Panc1 (cell line): ENCODE data around the gene CDRT4. TPM values are rescaled to one million over a fixed set of nuclear protein-coding genes. Genes with fewer than 3 reads are reported as not detected.

ENCODE experiments used
- ATAC-seq: fragments of 200-7000 bp; cut with Tn5 transposase; 2 replicates; pipeline ENCODE4 v1.9.1; 2020; ENCODE audit warnings: mild to moderate bottlenecking, moderate library complexity
- BruUV-seq: library from RNA; stranded (reverse); fragments of 400-500 nt; replicated peaks from 2 replicates; lab custom pipeline; 2021; lab: Mats Ljungman, UMichigan
- CTCF ChIA-PET: fragments of 300-600 bp; sonication (Branson Sonifier 250); formaldehyde crosslinking; loops from one replicate; lab custom pipeline; 2022; ENCODE audit warnings: antibody characterized with exemption; lab: Charles Lee
- POLR2A ChIA-PET: fragments of 300-600 bp; sonication (Branson Sonifier 250); formaldehyde crosslinking; loops from one replicate; lab custom pipeline; 2022; ENCODE audit warnings: antibody characterized with exemption; lab: Charles Lee
- DNase-seq: peaks from one replicate; pipeline ENCODE4 v3.0.0-alpha.2; 2010; ENCODE audit warnings: low read depth, low spot score
- H3K27ac ChIP-seq: 2 replicates; pipeline ENCODE4 v1.5.1; 2011; ENCODE audit warnings: mild to moderate bottlenecking, low read length, inconsistent platforms
- H3K27me3 ChIP-seq: fragments of 200-500 bp; sonication (Bioruptor generic); 2 replicates; pipeline ENCODE4 v1.6.0; 2014; ENCODE audit warnings: low read length, inconsistent platforms; ENCODE audit not compliant: control insufficient read depth, insufficient read depth
- H3K36me3 ChIP-seq: fragments of 200-500 bp; sonication (Bioruptor generic); 2 replicates; pipeline ENCODE4 v1.5.1; 2014; ENCODE audit warnings: inconsistent platforms, mild to moderate bottlenecking, low read length, moderate library complexity; ENCODE audit not compliant: control insufficient read depth, insufficient read depth
- H3K4me1 ChIP-seq: 2 replicates; pipeline ENCODE4 v1.5.1; 2011; ENCODE audit warnings: inconsistent platforms, mild to moderate bottlenecking, low read length, moderate library complexity; ENCODE audit not compliant: control insufficient read depth, insufficient read depth
- H3K4me3 ChIP-seq, 2 experiments: 2 replicates each; pipeline ENCODE4 v1.5.1; 2011 to 2012; ENCODE audit warnings: low read depth in 2 of 2, low read length in 2 of 2, mild to moderate bottlenecking in 2 of 2, inconsistent platforms in 1 of 2, moderate library complexity in 1 of 2
- H3K9me3 ChIP-seq: fragments of 200-500 bp; sonication (Bioruptor generic); 2 replicates; pipeline ENCODE4 v1.5.1; 2014; ENCODE audit warnings: low read depth, mild to moderate bottlenecking, inconsistent platforms, low read length, moderate library complexity; ENCODE audit not compliant: control insufficient read depth, insufficient read depth
- CTCF ChIP-seq: fragments of 450-650 bp; IDR thresholded peaks from 2 replicates; pipeline ENCODE4 v1.5.1; 2017; ENCODE audit warnings: mild to moderate bottlenecking
- POLR2AphosphoS5 ChIP-seq: IDR thresholded peaks from 2 replicates; pipeline ENCODE4 v1.6.1; 2012; ENCODE audit warnings: mild to moderate bottlenecking, low read depth, low read length, moderate library complexity
- REST ChIP-seq, 2 experiments: IDR thresholded peaks; 2 replicates each; pipeline ENCODE4 v1.6.1; 2011 to 2012; ENCODE audit warnings: low read depth in 2 of 2, control low read depth in 1 of 2, low read length in 1 of 2, mild to moderate bottlenecking in 1 of 2, moderate library complexity in 1 of 2; ENCODE audit not compliant: insufficient read depth in 1 of 2
- SIN3A ChIP-seq: IDR thresholded peaks from 2 replicates; pipeline ENCODE4 v1.6.1; 2012; ENCODE audit warnings: low read depth, mild to moderate bottlenecking, low read length, moderate library complexity, borderline replicate concordance; ENCODE audit not compliant: insufficient read depth
- TCF7L2 ChIP-seq: IDR thresholded peaks from 2 replicates; pipeline ENCODE4 v1.6.1; 2011; ENCODE audit warnings: mild to moderate bottlenecking, low read depth, low read length, inconsistent platforms
- in situ Hi-C: cut with HindIII; loops from 2 replicates; pipeline ENCODE4 v1.10.0; 2016; ENCODE audit warnings: low sequenced_read_pairs, low pct_unique_long_range_greater_than_20kb
- intact Hi-C: fragments of 100-400 bp; cut with micrococcal nuclease; formaldehyde crosslinking; loops from one replicate; pipeline ENCODE4 v1.10.0; 2022; ENCODE audit not compliant: unreplicated experiment
- total RNA-seq: library from RNA; stranded (reverse); gene quantifications from one replicate; pipeline ENCODE4 v1.2.1, GENCODE V29; 2021; ENCODE audit not compliant: unreplicated experiment

Gene CDRT4
- total RNA-seq, 1 experiment from 2014 or later: 2.8 TPM

- no peaks in the 10 kb centered on the region for H3K9me3 ChIP-seq
- CTCF ChIA-PET: no interaction called here
- no TSS peak for BruUV-seq
- no peaks in the 10 kb centered on the region for H3K36me3 ChIP-seq
- no peaks in the 10 kb centered on the region for H3K4me1 ChIP-seq
- in situ Hi-C loops: no loop called here
- POLR2A ChIA-PET: no interaction called here
- no peak for ATAC-seq
- TF ChIP-seq TCF7L2 (no peak), CTCF (no peak)
- H3K27ac ChIP-seq: no peak overlapping the region
- intact Hi-C loops: no loop called here
- DNase-seq: no peak
- no peaks in the 10 kb centered on the region for H3K27me3 ChIP-seq
- no peak overlapping the region for H3K4me3 ChIP-seq
Observed at GRCh38 chr17:15406081-15406480, 61.3 kb downstream of the CDRT4 start.

GRCh38 chr17:15405058-15405415 lies 62.4 kb downstream of the CDRT4 start:
- POLR2A ChIA-PET: no interaction called here
- in situ Hi-C loops: no loop called here

More at GRCh38 chr17:15405058-15405415, 62.4 kb downstream of the CDRT4 start:
- H3K27me3 ChIP-seq: no peaks in the 10 kb centered on the region
- CTCF ChIA-PET: no interaction called here
- H3K4me1 ChIP-seq: no peaks in the 10 kb centered on the region
- no peaks in the 10 kb centered on the region for H3K9me3 ChIP-seq
- DNase-seq (no peak), ATAC-seq (no peak)
- no peak overlapping the region for H3K27ac ChIP-seq
- no TSS peak for BruUV-seq
- H3K4me3 ChIP-seq: no peak overlapping the region
- TF ChIP-seq REST (IDR thresholded peaks at IDR 0.05; ENCODE audit: insufficient read depth in 1 of 2, low read depth in 2 of 2, low read length in 1 of 2) (no peak), TCF7L2 (no peak), CTCF (no peak), SIN3A (no peak), POLR2AphosphoS5 (no peak)
- H3K36me3 ChIP-seq: no peaks in the 10 kb centered on the region
- intact Hi-C loops: no loop called here
